ENCODE measurements around the gene PRR18. TPM values are rescaled to one million over a fixed set of nuclear protein-coding genes. Genes with fewer than 3 reads are reported as not detected.
A peak's percentile ranks its signal among the peaks of the same experiment; 100 is the strongest.

The PRR18 gene
- total RNA-seq, 1 donor from 2014 or later, result 0.80 TPM

GRCh38 chr6:166338854-166339253 lies 30.7 kb upstream of the PRR18 start:
- no peaks in the 10 kb centered on the region for H3K27me3 Mint-ChIP-seq
- no peak overlapping the region for H3K27ac Mint-ChIP-seq
- DNase-seq (ENCODE audit: extremely low spot score, unreplicated experiment), result no peak
- peaks cover 13% of the 10 kb centered on the region for H3K36me3 Mint-ChIP-seq
- TF ChIP-seq CTCF (conservative IDR thresholded peaks at IDR 0.05), result no peak
- H3K4me3 Mint-ChIP-seq, result no peak overlapping the region
- H3K9me3 Mint-ChIP-seq, result no peaks in the 10 kb centered on the region
- peaks cover 7% of the 10 kb centered on the region for H3K4me1 Mint-ChIP-seq (ENCODE audit: unreplicated experiment)

GRCh38 chr6:166336847-166337246 lies 28.7 kb upstream of the PRR18 start:
- DNase-seq (ENCODE audit: extremely low spot score, unreplicated experiment), result no peak
- Mint-ChIP-seq H3K4me3 (no peak overlapping the region), H3K36me3 (peaks cover 18% of the 10 kb centered on the region), H3K4me1 (ENCODE audit: unreplicated experiment) (peaks cover 13% of the 10 kb centered on the region), H3K27me3 (no peaks in the 10 kb centered on the region), H3K9me3 (no peaks in the 10 kb centered on the region), H3K27ac (no peak overlapping the region)
- no peak for TF ChIP-seq CTCF (conservative IDR thresholded peaks at IDR 0.05)

- no peak for TF ChIP-seq CTCF (conservative IDR thresholded peaks at IDR 0.05)
- no peak overlapping the region for H3K27ac Mint-ChIP-seq
Measured at GRCh38 chr6:166335378-166336302, 27.4 kb upstream of the PRR18 start.

DNA sequence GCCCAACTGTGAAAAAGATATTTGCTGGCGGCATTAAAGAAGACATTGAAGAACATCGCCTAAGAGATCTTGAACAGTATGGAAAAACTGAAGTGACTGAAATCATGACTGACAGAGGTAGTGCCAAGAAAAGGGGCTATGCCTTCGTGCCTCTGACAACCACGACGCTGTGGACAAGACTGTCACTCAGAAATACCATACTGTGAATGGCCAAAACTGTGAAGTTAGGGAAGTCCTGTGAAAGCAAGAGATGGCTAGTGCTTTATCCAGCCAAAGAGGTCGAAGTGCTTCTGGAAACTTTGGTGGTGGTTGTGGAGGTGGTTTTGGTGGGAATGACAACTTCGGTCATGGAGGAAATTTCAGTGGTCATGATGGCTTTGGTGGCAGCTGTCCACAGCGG lies 26.7 kb upstream of the PRR18 start:
- H3K9me3 Mint-ChIP-seq, result no peaks in the 10 kb centered on the region
- no peaks in the 10 kb centered on the region for H3K27me3 Mint-ChIP-seq
- H3K27ac Mint-ChIP-seq, result no peak overlapping the region
- TF ChIP-seq CTCF (conservative IDR thresholded peaks at IDR 0.05), result no peak
- no peak overlapping the region for H3K4me3 Mint-ChIP-seq
- no peak for DNase-seq (ENCODE audit: extremely low spot score, unreplicated experiment)
- H3K36me3 Mint-ChIP-seq, result peaks cover 18% of the 10 kb centered on the region
- H3K4me1 Mint-ChIP-seq (ENCODE audit: unreplicated experiment), result peaks cover 18% of the 10 kb centered on the region

More at GRCh38 chr6:166335378-166336302, 27.4 kb upstream of the PRR18 start:
- no peak overlapping the region for H3K4me3 Mint-ChIP-seq
- H3K27me3 Mint-ChIP-seq, result no peaks in the 10 kb centered on the region
- peaks cover 18% of the 10 kb centered on the region for H3K36me3 Mint-ChIP-seq
- H3K4me1 Mint-ChIP-seq (ENCODE audit: unreplicated experiment), result peaks cover 16% of the 10 kb centered on the region
- no peak for DNase-seq (ENCODE audit: extremely low spot score, unreplicated experiment)
- no peaks in the 10 kb centered on the region for H3K9me3 Mint-ChIP-seq

- H3K9me3 Mint-ChIP-seq, result no peaks in the 10 kb centered on the region
- H3K27ac Mint-ChIP-seq, result peak overlapping the region; percentile 71
- H3K4me1 Mint-ChIP-seq (ENCODE audit: unreplicated experiment), result peaks cover 18% of the 10 kb centered on the region
- H3K36me3 Mint-ChIP-seq, result peaks cover 17% of the 10 kb centered on the region
- H3K4me3 Mint-ChIP-seq, result no peak overlapping the region
- no peak for TF ChIP-seq CTCF (conservative IDR thresholded peaks at IDR 0.05)
- H3K27me3 Mint-ChIP-seq, result no peaks in the 10 kb centered on the region
- no peak for DNase-seq (ENCODE audit: extremely low spot score, unreplicated experiment)
Measured at GRCh38 chr6:166333172-166333995, 25.2 kb upstream of the PRR18 start.
